HG03045 (cell line): ENCODE data around the gene OR8U1.
"Not testable (repeated sequence)": the region's sequence is repeated elsewhere in the genome, so short reads cannot be mapped to it uniquely, and the experiment has no call there.

Experiments
- ATAC-seq: cut with Tn5 transposase; IDR thresholded peaks from one replicate; pipeline ENCODE4 v1.9.1; 2021; ENCODE audit warnings: mild to moderate bottlenecking, moderate library complexity; ENCODE audit not compliant: unreplicated experiment

The OR8U1 gene

DNA sequence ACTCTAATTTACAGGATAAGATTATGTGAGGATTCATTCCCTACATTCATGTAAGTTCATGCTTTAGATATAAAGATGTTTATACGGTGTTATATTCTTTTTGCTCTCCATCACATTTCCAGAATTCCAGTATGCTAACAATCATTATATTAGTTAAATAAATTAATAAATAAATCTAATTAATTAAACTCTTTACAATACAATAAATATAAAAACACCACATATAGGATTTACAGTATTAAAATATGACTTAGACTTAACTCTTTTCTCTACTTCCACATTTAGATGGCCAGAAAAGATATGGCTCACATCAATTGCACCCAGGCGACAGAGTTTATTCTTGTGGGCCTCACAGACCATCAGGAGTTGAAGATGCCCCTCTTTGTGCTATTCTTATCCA lies at the start of gene OR8U1:
Gene OR8U1, plus strand, starts transcription at position 301 of the 400 bp plus-strand sequence. Its CDS starts 0 bp downstream, at position 301.
- no peak for ATAC-seq

DNA sequence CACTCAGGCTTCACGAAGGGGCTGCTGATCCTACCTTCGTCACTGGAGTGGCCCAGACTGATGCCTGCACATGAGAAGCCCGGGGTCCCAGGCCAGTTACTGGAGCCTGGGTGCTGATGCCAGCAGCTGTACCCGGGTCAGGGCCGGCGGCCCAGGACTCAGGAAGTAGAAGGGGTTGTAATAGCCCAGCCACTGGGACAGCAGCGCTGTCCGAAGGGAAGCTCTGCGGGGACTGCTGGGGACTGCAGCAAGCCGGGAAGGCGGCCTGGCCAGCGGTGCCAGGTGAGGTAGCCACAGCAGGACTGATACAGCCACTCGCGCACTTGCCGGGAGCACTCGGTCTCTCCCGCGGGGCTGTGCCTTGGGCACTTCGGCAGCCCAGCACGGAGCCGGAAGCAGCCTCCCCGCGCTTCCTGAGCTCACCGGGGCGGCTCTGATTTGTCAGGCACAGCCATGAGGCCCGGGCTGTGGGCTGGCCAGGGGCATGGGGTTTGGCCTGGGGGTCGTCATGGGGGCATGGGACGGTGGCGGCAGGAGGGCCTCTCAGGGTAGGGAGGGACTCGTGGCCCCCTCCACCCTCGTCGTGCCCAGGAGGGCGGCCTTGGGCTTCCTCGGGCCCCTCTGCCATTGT lies 43.4 kb upstream of the OR8U1 start:
- ATAC-seq = no peak

DNA sequence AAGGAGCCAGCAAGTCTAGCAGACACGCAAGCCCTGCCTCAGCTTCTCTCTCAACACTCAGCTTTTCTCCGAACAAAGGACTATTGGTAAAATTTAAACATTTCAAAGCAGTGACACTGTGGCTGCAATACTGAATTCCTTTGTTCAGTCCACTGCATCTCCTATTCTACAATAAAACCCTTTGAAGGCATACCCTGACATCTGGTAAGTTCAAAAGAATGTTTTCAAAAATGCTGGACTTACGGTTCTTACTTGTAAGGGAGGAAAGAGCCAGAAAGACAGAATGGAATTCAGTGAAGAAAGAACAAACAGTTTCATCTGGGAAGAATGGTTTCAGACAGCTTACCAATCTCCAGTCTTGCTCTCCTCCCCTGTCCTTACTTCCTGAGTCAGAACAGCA lies 42.3 kb upstream of the OR8U1 start:
- ATAC-seq = no peak

DNA sequence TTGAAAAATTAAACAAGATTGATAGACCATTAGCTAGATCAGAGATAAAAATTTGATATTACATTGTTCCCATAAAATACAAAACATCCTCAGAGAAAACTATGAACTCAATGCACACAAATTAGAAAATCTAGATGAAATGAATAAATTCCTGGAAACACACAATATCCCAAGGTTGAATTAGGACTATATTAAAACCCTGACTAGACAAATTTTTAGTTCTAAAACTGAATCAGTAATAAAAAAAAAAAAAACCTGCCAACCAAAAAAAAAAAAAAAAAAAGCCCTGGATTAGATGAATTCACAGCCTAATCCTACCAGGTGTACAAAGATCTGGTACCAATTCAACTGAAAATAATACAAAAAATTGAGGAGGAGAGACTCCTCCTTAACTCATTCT lies 35.1 kb upstream of the OR8U1 start:
- ATAC-seq = no peak

DNA sequence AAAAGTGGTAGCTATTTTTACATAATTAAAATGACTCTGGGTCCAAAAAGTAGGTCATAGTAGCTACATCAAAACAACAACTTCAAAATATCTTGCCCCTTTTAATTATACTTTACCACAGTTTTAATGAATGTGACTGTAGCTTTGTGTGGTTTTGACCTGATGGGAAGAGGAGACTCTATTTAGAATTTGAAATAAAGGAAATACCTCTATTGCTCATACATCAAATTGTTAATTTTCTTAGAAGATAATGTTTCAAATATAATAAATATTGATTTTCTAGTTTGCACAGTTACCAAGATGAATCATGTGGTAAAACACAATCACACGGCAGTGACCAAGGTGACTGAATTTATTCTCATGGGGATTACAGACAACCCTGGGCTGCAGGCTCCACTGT lies 29.7 kb upstream of the OR8U1 start, which contains the start of gene OR8K1:
Gene OR8K1, plus strand, starts transcription at position 301 of the 400 bp plus-strand sequence. Its CDS starts 0 bp downstream, at position 301.
- no peak for ATAC-seq

DNA sequence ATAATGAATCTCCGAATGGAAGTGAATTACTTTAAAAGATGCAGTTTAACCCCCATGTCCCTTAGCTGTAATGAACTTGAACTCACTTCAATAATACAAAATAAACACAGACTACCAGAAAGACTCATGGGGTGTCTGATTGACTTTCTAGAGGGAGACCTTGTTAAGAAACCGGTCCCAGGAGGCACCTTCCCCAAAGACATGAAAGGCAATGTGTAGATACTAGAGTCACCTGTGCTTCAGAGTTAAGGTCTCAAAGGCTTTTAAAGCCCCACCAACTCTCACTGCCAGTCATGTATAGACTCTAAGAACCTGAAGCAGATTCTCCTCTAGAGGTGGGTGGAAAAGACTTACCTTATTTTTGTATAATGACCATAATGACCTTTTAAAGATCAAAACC lies 21.4 kb upstream of the OR8U1 start, which contains the start of gene OR8J1:
Gene OR8J1, plus strand, starts transcription at position 301 of the 400 bp plus-strand sequence. CDS start 5,956 bp downstream, outside the sequence.
- ATAC-seq = no peak

DNA sequence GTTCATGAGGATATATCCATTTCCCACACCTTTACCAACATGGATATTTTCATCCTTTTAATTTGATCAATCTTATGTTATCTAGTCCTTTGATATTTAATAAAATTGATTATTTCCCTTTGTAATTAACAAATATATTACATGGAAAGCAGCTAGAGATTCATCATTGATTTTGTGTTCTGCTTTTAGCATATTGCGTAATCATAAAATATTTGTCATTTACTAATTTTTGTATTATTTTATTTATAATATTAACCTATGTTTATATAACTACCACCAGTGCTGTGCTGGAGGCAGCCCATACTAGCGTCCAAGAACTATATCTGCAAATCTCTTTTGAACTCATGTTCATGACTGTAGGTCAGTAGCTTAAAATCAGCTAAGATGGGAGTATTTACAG lies 4.7 kb downstream of the OR8U1 start:
- ATAC-seq = no peak

DNA sequence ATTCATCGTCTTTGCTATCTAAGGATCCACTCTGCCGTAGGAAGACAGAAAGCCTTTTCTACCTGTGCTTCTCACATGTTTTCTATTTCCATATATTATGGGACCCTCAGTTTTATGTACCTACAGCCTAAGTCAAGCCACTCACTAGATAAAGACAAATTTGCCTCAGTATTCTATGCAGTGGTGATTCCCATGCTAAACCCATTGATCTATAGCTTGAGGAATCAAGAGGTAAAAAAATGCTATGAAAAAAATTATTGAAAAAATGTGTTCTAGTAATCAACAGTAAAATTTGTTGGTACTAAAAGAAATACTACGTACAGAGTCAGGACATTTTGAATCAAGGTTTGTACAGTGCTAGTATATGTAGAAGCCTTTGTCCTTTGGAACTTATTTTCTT lies 19.0 kb downstream of the OR8U1 start:
- ATAC-seq = no peak

DNA sequence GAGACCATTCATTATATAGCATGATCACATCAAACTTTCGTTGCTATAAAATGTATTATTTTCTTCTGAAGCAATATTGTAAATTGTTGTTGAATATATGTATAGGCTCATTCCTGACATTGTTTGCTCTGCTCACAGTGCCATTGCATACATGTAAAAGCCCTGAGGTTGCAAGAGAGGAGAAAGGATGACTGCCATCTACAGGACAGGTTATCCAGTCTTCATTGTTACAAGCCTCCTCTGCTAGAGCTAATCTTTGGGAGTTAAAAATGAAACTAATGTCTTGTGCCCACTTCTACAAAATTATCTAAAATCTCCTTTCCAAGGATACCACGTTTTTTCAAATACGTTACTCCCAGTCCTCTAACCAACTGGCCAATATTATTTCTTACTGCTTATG lies 20.6 kb downstream of the OR8U1 start:
- no peak for ATAC-seq

DNA sequence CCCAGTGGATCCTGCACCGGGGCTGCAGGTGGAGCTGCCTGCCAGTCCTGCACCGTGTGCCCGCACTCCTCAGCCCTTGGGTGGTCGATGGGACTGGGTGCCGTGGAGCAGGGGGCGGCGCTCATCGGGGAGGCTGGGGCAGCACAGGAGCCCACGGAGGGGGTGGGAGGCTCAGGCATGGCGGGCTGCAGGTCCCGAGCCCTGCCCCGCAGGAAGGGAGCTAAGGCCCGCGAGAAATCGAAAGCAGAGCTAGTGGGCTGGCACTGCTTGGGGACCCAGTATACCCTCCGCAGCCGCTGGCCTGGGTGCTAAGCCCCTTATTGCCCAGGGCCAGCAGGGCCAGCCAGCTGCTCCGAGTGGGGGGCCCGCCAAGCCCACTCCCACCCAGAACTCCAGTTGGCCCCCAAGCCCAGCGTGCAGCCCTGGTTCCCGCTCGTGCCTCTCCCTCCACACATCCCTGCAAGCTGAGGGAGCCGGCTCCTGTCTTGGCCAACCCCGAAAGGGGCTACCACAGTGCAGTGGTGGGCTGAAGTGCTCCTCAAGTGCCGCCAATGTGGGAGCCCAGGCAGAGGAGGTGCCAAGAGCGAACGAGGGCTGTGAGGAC lies 26.5 kb downstream of the OR8U1 start:
- ATAC-seq = not testable (repeated sequence)

DNA sequence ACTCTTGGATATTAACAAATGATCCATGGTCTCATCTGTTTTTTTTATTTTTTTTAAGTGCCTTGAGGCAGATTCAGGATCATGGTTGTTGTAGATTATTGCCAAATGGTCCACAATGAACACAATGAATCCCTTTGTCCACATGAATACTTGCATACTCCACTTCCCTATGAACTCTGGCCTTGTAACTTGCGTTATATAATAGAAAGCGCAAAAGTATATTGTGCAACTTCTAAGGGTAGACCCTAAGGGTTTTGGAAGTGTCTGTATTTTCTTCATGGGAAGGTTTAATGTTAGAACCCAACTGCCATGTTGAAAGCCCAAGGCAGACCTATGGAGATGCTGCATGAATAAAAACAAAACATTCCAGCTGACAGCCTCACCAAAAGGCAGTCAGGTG lies 29.0 kb downstream of the OR8U1 start:
- ATAC-seq = no peak

DNA sequence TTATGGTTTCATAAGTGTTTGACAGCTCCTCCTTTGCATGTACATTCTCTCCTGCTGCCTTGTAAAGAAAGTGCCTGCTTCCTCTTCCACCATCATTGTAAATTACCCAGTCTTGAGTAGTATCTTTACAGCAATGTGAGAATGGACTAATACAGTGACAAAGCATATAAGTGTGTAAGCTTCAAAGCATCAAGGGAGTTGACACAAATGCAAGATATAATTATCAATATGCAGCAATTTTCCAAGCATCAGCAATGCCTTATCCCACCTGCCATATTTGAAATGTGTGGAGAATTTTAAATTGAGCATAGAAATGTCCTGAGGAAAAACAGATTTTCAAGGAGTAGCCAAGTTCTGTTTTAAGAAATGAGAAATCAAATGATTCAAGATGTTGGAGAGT lies 35.4 kb downstream of the OR8U1 start:
- ATAC-seq = no peak

DNA sequence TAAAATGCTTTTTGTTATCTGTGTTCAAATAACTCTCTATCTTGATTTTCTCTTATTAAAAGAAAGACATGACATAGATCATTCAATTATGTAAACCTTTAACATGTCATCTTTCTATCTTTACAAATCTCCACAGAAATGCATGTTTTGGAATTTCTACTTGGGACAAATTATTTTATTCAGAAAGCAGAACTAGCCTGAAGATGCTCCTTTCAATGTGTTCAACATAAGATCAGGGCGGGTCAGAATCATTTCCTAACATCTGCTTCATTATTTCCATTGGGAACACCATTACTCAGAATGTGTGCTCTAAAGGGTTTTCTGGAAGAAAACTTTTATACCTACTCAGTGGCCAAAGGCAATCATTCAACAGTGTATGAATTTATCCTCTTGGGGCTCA lies 37.0 kb downstream of the OR8U1 start, which contains the start of gene OR5AL1:
Gene OR5AL1, plus strand, starts transcription at position 301 of the 400 bp plus-strand sequence.
- no peak for ATAC-seq
